Measurements from ENCODE around the gene LLGL1. TPM values are rescaled to one million over a fixed set of nuclear protein-coding genes. Genes with fewer than 3 reads are reported as not detected.

LLGL1 gene
- total RNA-seq, 1 donor from 2014 or later = 7.9 TPM

GRCh38 chr17:18285296-18285695 lies 59.9 kb downstream of the LLGL1 start:
- no peak for ATAC-seq (ENCODE audit: poor library complexity)
- peak; percentile 12 for DNase-seq
- intact Hi-C loops (cut with DNase I) = no loop called here

- ATAC-seq (ENCODE audit: poor library complexity) (no peak), DNase-seq (no peak)
- intact Hi-C loops (cut with DNase I) = no loop called here
Observed at GRCh38 chr17:18291718-18292540, 66.5 kb downstream of the LLGL1 start.

Other genes with a start within 250 kb of the LLGL1 start
- gene ATPAF2, start 186.5 kb upstream of the LLGL1 start, total RNA-seq = 34.1 TPM
- 18.9 TPM for gene GID4, start 186.2 kb upstream of the LLGL1 start, total RNA-seq
- gene DRG2, start 137.7 kb upstream of the LLGL1 start, total RNA-seq = 20.2 TPM
- 0.11 TPM for gene MYO15A, start 116.9 kb upstream of the LLGL1 start, total RNA-seq
- 179 TPM for gene ALKBH5, start 41.8 kb upstream of the LLGL1 start, total RNA-seq
- gene FLII, start 33.1 kb downstream of the LLGL1 start, total RNA-seq = 269 TPM
- 32.7 TPM for gene MIEF2, start 35.0 kb downstream of the LLGL1 start, total RNA-seq
- gene TOP3A, start 89.4 kb downstream of the LLGL1 start, total RNA-seq = 8.1 TPM
- gene SMCR8, start 89.7 kb downstream of the LLGL1 start, total RNA-seq = 11.5 TPM
- 10.0 TPM for gene SHMT1, start 137.9 kb downstream of the LLGL1 start, total RNA-seq
- not detected for gene EVPLL, start 152.1 kb downstream of the LLGL1 start, total RNA-seq